HG03060 (cell line): ENCODE results near the gene PPHLN1.
A peak's percentile ranks its signal among the peaks of the same experiment; 100 is the strongest.

Source experiments
- ATAC-seq: cut with Tn5 transposase; IDR thresholded peaks from one replicate; pipeline ENCODE4 v1.9.1; 2021; ENCODE audit warnings: low read depth, moderate number of reproducible peaks; ENCODE audit not compliant: unreplicated experiment

PPHLN1 gene

DNA sequence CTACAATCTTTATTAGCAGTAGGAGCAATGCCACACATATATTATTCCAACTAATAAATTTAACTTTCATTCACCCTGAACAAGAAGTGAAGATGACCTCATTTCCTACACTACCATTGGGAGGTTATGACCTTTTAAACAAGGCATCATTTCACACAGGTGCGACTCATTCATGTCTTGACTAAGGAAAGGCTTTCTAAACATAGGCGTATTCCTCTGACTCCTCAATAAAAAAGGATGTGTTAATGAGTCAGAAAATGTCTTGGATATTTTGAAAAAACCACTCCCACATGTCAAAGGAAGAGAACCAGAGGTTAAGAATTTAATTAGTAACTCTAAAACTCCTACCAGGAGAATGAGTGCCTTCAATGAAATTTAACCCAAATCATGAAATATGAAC, 148.4 kb downstream of the PPHLN1 start:
- no peak for ATAC-seq

DNA sequence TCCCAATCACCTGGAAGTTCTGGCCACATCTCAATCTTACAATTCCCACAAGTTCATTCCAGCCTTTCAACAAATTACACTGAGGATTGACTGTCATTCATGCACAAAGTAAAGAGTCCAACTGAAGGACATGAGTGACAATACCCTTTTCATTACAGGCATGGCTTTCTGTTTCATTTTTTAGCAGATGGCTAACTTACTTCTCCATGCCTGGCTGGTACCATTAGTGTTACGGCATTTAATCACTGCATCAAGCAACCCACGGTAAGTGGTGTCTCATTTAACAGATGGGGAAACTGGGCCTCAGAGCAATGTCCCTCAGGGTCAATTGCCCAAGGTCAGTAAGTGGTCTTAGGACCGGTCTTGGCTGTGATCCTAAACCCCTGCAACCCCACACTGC, 149.1 kb downstream of the PPHLN1 start:
- ATAC-seq: no peak

- no peak for ATAC-seq
Observed at GRCh38 chr12:42477941-42478340, 152.0 kb downstream of the PPHLN1 start.

GRCh38 chr12:42481368-42481767, 155.4 kb downstream of the PPHLN1 start:
- no peak for ATAC-seq

GRCh38 chr12:42482041-42482747, 156.2 kb downstream of the PPHLN1 start:
- no peak for ATAC-seq

DNA sequence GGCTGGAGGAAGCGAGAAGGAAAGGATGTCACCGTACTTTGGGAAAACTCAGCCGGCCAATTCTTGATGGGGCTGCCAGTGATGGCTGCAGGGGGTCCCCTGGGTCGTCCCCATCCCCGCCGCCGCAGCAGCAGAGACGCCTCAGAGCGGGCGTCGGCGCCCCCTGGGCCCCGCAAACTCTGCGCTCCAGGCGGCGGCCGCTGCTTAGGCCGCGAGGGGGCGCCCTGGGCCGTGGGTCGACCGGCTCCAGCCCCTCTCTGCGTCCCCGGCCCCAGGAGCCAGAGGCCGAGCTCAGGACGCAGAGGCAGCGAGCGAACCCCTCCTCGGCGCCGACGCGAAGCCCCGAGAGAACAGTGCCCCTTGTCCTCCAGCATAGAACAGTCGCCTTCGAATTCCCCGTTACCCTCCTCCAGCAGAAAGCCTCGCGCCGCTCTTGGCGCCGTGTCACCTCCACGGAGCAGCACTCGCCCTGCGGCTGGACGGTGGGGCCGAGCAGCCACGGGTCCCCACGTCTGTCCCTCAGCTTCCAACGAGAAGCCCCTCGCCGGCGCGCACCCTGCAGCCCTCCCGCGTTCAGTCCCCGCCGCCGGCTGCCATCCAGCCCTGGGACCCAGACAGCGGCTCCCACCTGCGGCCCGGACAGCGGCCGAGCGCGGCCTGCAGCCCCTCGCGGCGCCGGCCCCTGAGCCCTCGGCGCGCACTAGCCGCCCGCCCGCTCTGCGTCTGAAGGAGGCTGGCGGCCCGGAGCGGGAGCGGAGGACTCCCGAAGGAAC, 157.0 kb downstream of the PPHLN1 start:
- peak; percentile 28 for ATAC-seq

GRCh38 chr12:42483521-42483790, 157.5 kb downstream of the PPHLN1 start:
- ATAC-seq: no peak

GRCh38 chr12:42484996-42485395, 159.0 kb downstream of the PPHLN1 start:
- no peak for ATAC-seq

- ATAC-seq: no peak
Observed at GRCh38 chr12:42485823-42486222, 159.9 kb downstream of the PPHLN1 start.

- ATAC-seq: no peak
Observed at GRCh38 chr12:42486407-42486806, 160.4 kb downstream of the PPHLN1 start.

DNA sequence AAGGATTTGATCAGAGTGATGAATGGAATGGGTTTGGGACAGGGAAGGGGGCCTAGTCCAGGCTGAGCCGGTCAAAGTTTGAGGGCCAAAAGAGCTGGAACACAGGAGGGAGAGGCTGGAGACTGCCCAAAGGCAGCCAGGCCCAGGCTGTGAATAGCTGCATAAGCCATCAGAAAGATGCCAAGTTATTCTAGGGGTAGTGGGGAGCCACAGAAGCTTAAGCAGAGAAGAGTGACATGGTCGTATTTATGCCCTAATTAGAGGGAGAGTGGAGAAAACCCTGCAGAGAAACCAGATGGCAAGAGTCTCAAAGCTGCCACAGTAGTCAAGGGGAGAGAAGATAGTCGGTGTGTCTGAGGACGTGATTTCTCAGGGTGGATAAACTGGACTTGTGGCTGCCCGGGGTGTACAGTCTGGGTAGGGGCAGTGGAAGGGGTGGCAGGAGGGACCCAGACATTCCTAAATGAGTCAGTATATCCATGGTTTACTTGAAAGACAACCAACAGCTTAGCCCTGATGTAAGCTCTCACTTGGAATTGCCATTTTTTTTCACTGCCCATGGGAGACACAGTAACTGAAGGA, 164.4 kb downstream of the PPHLN1 start:
- no peak for ATAC-seq
